Adrenal gland (tissue), 5 donors: ENCODE measurements around the gene ADGRA1.

Source experiments
- CTCF ChIP-seq, 6 experiments: fragments of 450-650 bp in 4 of 6; fragments of 200-600 bp in 2 of 6; sonication (generic) in 1 of 6; IDR thresholded peaks; 1 replicate in 5 of 6; 2 replicates in 1 of 6; pipeline versions ENCODE4 v1.5.1 to v1.8.0; 2016 to 2021; ENCODE audit warnings: antibody characterized with exemption in 6 of 6, mild to moderate bottlenecking in 2 of 6, moderate library complexity in 1 of 6
- POLR2A ChIP-seq, 2 donors: fragments of 450-650 bp; IDR thresholded peaks; one replicate each; pipeline ENCODE4 v1.6.1; 2017; ENCODE audit warnings: antibody characterized with exemption in 2 of 2, mild to moderate bottlenecking in 2 of 2, moderate library complexity in 1 of 2
- donor health status: DM: no; HTN: no; CAD: no.

- TF ChIP-seq POLR2A (IDR thresholded peaks at IDR 0.05) (no peak), CTCF (IDR thresholded peaks at IDR 0.05) (no peak)
Measured at GRCh38 chr10:133122171-133122935, 34.6 kb downstream of the ADGRA1 start.
